NCI-H128 (cell line): ENCODE measurements around the gene PCID2.

Experiments used
- DNase-seq: peaks from one replicate; lab custom pipeline; 2025; ENCODE audit not compliant: unreplicated experiment; lab: John Stamatoyannopoulos, UW

Gene PCID2

DNA sequence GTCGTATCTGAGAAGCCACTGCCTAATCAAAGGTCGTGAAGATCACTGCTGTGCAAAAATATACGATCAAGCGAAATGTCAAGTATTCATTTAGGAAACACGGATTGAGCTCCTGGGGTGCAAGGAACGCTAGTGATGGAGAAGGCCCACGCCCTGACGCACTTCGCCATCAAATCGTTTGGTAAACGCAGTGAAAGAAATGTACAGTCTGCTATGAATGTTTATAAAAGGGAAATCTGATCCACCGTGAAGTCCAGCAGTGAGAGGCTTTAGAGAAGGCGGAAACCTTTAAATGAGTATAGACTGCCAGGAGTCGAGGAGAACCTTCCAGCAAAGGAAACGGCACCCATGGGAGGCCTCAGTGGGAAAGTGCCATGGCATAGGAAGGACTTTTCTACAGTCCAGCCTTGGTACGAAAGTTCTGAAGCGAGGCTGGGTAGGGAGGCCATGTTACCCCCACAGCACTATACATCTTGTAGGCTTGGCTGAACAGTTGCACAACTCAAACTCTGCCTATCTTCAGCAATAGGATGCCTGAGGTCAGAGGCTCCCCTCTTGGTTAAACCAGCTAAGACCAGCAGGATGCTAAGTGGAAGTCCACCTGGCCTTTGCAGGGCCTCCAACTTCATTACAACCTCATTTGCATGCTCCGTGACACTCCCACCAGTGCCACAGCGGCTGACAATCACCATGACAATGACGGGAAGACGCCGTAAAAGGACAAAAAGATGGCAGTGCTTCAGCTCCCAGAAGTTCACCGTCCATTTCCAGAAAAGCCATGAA lies 20.4 kb downstream of the PCID2 start:
- no peak for DNase-seq

DNA sequence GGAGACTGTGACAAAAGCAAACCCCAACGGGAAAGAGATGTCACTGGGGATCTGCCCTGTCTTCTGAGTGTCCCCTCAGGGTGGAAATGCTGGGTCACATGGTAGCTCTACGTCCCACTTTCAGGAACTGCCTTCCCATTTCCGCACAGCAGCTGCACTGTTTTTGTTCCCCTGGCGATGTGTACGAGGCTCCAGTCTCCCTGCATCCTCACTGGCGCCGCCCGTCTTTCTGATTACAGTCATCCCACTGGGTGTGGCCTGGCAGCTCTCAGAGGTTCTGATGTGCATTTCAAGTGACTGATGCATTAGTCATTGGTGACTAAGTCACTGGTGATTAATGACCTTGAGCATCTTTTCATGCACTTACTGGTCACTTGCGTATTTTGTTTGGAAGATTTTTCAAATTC lies 21.2 kb downstream of the PCID2 start:
- DNase-seq = no peak

DNA sequence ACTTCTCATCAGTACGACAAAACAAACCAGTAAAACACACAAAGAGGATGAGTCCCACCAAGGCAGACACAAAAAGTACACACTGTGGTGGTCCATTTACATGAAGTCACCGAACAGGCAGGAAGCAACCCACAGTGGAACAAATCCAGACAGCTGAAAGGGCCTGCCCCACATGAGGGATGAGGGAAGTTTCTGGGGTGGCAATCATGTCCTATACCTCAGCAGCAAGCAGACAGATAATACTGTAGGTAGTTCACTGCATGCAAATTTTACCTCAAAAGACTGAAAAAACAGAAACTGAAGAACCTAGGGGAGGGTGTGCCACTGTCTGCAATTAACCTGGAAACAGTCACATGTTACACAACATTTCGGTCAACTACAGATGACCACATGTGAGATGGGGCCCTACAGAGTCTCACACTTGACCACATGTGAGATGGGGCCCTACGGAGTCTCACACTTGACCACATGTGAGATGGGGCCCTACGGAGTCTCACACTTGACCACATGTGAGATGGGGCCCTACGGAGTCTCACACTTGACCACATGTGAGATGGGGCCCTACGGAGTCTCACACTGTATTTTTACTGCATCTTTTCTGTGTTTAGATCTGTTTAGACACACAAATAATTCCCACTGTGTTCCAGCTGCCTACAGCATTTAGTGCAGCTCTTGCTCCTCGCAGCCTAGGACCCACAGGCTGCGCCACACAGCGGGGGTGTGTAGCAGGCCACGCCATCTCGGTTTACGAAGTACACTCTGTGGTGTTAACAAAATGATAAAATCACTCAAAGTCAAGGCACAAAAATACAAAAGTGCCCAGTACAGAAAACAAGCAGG lies 22.2 kb downstream of the PCID2 start:
- no peak for DNase-seq

DNA sequence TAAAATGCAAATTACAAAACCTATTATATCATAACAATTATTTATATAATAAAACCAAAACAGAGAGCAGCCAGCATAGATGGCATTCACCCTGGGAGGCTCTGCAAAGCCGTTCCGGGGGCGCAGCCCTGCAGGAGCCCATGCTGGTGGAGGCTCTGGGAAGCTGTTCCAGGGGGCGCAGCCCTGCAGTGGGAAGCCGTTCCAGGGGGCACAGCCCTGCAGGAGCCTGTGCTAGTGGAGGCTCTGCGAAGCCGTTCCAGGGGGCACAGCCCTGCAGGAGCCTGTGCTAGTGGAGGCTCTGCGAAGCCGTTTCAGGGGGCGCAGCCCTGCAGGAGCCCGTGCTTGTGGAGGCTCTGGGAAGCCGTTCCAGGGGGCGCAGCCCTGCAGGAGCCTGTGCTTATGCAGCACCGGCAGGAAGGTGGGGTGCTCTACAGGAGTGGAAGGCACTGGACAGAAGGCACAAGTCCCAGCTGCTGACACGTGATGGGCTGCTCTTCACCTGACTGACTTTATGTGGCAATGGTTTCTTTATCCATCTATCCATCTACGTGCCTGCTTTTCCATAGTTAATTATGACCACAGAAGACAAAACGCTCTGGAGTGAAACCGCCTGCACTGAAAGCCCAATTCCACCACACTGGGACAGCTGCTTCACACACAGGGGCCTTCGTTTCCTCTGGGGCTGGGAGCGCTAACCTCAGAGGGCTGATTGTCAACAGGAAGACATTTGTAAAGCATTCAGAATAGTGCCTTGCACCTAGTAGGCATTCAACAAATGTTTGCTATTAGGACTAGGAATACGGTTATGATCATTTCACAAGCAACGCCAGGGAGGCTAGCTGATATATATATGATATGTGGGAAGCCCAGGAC lies 23.7 kb downstream of the PCID2 start:
- DNase-seq = no peak

DNA sequence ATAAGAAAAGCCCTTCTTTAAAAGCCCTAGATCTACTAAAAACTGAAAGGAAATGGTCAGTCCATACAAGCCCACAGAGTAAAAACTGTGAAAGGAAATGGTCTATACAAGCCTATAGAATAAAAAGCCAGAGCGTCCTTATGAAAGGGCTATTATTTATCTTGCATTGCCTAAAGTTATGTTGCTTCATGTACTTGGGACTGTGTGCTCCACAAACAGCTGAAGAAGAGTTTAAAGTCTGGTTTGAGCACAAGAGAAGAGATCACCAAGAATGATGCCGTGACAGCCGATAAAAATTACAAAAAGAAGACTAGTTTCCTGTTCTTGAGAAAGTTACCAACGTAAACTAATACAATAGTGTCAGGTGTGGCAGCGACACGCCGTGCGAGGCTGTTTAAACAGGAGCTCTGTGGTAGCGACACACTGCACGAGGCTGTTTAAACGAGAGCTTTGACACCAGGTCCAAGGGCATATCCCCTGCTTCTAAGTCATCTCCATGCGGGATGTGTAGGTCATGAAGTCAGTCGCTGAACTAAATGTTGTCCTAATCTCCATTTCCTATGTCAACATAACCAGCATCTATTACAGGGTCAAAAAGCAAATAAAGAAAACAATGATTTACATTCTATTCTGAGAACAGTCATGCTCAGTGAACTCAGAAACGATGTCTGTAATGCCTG lies 24.9 kb downstream of the PCID2 start:
- DNase-seq = no peak

DNA sequence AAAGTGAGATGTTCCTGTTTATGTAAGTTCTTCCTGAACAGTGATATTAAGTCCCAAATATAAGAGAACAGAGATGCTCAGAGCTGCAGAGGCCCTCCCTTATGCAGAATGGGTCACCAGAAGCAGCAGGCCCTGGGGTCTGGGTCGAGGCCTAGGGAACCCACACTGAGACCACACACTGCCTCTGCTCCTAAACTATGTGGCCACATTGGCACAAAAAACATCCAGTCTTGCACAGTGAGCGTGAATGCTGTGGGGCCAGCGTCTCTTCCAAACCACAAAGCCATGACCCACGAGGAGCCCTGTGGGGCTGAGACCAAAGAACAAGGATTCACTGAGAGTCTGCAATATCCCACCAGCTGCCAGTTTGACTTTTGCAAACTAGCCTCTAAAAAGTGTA lies 26.4 kb downstream of the PCID2 start:
- DNase-seq = no peak

DNA sequence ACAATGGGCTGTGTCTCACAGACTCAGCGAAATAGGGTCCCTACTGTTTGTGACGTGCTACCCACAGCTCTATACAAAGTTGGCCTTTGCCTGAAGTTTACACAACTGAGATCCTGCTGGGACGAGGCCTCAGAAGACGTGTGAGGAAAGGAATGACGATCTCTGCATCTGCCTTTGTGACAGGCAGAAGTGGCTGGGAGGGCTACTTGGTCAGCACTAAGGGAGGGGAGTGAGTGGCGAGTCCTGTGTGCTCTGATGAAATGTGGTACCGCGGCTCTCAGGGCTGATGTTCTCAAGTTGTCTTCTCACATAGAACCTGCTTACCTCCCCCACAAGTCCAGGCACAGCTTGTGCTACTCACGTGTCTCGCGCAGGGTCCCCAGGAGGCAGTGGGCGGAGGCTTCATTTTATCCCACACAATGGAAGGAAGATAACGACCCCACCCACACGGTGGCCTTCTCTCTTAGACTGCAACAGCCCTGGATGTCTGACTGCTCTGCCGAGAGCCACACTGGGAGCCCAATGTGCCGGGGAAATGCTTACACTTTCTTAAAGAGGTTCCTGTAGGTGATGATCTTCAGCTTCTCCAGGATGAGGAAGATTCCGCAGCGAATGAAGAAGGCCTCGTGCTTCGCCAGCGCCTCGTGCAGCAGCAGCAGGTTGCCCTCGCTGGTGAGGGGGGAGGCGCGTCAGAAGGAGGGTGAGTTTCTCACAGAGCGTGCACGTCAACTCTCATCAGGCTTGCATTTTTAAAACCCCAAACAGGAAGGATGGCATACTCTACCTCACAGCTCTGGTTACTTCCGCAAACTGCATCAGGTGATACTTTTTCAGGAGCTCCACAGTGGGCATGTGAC lies 28.9 kb downstream of the PCID2 start:
- no peak for DNase-seq

DNA sequence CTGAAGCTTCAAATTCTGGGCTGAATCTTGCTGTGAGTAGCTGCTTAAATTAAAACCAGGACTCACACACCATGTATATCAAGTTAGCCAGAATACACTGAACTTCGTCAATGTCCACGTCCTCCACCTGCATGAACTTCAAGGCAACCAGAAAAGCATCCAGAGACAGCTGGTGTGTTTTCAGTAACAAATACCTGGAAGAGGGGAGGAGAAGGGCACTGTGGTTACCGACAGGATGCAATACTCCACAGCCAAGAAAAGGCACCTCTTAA lies 29.6 kb downstream of the PCID2 start:
- no peak for DNase-seq

DNA sequence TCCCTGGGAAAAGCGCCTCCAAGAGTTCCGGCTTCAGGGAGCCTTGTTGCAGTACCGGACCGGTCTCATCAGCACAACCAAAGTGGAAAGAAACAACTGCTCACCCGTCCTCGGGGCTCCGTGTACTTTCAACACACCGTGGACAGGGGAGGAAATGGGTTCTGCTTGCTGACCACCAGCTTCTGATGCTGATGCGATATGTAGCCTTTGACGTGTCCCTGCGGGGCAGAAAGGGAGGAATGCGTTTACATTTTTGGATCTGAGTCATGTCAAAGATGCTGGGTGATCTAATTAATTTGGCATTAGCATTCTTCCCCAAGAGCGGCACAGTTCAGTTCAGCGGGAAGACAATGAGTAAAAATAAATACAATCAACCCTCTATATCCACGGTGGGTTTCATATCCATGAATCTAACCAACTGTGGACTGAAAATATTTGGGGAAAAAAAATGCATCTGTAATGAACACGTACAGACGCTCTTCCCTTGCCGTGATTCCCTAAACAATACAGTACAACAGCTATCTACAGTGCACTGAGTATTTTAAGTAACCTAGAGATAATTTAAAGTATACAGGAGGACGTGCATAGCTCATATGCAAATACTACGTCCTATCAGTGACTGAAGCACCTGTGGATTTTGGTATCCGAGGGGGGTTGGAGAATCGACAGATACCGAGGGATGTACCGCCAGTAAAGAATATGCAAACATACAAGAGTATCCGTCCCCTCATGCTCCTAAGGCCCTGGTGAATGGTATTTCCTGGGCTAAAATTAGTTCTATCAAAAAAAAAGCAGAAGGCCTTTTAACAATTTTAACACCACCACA lies 30.2 kb downstream of the PCID2 start:
- DNase-seq = no peak

DNA sequence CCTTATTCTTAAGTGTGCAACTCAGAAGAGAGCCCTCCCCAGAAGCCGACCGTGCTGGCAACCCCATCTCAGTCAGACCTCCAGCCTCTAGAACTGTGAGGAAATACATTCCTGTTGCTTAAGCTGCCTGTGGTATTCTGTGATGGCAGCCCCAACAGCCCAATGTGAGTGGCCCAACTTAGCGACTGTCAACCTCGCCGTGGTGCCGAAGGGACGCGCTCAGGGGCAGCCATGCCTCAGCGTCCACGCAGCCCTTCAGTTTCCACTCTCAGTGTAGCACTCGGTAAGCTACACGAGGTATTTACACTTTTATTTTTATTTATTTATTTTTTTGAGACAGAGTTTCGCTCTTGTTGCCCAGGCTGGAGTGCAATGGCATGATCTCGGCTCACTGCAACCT lies 31.6 kb downstream of the PCID2 start:
- no peak for DNase-seq

DNA sequence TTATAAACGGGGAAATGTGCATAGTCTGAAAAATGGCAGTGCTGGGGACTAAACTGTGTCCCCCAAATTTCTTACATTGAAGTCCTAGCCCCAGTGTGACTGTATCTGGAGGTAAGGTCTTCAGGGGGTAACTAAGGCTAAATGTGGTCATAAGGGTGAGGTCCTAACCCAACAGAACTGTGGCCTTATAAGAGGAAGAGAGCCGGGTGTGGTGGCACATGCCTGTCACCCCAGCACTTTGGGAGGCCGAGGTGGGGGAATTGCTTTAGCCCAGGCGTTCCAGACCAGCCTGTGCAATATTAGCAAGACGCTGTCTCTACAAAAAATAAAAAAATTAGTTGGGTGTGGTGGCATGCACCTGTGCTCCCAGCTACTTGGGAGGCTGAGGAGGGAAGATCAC lies 32.2 kb downstream of the PCID2 start:
- DNase-seq = no peak

DNA sequence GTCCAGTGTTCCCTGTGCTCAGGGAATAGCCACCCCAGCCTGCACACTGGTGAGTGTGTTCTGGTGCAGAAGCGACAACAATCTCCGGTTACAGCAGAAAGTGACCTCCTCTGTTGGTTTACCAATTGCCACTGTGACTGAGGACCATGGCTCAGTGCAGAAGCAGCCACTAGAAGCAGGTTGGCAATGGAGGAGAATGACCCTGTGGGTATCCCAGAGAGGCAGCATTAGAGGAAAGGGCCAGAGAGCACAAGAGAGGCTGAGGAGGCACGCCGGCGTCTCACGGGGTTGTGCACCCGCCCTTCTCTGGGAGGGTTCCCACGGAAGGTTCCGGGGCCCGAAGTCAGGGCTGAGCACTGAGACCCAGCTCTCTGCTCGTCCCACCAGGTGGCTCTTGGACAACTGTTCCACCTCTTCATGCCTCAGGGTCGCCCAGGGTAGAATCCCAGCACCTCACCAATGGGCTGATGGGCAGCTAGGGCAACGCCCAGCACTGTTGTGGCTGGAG lies 36.0 kb downstream of the PCID2 start:
- no peak for DNase-seq

DNA sequence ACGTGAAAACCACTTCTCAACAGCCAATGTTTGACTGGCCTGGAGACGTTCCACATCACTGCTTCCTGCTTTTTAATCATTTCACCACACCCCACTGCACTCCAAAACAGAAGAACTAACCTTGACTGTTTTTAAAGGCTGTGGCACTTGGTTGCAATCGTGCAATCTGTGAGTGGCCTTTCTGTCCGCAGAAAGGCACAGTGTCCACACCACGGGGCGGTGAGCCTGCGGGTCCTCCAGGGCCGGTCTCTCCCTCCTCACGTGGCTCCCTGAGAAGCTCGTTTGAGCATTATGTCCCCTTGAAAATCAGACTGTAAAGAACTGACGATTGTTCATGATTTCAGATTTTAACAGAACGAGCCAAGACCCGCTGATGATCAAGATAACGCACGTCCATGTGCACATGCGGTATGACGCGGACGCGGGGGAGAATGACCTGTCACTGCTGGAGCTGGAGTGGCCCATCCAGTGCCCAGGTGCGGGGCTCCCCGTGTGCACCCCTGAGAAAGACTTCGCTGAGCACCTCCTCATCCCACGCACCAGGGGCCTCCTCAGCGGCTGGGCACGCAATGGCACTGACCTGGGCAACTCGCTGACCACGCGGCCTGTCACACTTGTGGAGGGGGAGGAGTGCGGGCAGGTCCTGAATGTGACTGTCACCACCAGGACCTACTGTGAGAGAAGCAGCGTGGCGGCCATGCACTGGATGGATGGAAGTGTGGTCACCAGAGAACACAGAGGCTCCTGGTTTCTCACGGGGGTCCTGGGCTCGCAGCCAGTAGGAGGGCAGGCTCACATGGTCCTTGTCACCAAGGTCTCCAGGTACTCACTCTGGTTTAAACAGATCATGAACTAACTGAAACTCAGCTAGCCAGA lies 37.0 kb downstream of the PCID2 start:
- DNase-seq = no peak

DNA sequence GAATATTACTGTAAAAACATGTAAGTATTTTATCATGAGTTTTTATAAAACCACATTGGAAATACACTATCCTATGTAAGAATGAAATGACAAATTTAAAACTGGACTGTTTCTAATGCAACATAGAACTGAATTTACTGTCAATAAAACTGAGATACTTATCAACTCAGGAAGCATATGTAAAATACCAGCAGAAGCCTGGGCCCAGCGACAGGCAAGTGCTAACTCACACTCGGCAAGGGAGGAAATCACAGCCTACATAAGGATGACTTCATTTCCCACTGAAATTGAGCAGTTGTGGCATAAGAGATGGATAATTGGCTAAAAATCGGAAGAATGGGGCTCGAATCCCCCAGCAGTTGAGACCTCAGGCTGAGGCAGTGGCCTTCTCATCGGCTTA lies 38.0 kb downstream of the PCID2 start:
- no peak for DNase-seq

DNA sequence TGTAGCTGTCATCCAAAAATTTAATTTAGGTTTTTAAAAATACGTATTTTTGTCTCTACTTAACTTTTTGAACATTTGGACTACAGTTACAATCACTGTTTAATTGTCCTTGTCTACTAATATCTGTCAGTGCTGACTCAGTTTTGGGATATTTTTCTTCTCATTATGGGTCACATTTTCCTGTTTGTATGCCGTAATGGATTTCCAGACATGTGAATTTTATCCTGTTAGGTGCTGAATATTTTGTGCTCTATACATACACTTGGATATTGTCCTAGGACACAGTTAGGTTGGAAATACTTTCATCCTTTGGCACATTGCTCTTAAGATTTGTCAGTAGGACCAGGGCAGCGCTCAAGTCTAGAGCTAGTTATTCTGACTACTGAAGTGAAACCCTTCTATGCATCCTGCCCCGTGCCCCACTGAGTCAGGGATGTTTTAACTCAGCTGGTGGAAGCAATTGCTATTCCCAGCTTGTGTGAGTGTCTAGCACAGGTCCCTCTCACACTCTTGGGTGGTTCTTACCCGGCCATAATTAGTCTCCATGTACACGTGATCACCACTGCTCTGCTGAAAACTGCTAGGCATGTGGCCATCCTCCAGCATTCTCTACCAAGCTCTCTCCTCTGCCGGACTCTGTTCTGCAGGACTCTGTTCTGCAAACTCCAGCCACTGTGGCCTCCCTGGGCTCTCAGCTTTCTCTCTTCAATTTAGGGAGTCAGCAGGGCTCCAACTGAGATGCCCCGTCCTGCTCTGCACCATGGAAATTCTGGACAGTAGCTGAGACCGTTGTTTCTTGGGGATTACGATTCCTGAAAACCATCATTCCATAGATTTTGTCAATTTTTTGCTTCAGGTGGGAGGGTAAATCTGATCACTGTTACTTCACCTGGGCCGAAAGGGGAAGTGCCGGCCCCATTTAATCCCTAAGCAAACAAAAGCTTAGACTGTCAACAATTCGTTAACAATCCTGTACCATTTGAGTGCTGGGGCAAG lies 38.9 kb downstream of the PCID2 start:
- no peak for DNase-seq

DNA sequence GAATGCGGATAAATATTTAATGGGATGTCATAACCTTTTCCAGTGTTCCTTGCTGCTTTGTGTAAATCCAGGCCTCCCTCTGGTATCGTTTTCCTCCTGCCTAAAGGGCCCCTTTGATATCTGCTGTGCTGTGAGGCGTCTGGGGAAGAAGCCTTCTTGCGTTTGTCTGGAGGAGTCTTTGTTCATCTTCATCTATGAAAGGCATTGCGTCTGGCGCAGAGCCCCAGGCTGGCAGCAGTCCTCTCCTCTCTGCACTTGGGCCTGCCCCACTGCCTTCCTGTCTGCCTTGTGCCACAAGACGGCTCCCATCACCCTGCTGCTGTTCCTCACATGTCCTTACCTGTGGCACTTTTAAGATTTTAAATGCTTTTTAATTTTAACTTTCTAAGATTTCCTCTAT lies 40.3 kb downstream of the PCID2 start:
- no peak for DNase-seq

DNA sequence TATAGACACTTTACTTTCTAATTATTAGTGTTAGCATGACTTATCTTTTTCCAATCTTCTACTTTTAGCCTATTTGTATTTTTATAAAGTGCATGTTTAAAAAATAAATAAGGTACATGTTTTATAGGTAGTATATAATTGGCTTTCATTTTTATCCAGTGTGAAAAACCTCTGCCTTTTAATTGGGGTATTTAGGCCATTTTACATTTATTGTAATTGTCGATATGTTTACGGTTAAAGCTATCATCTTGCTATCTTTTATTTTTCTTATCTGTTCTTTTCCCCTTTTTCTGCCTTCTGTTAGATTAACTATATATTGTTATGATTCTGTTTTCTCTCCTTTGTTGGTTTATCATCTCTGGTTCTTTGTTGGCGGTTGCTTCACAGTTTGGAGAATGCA lies 40.9 kb downstream of the PCID2 start:
- DNase-seq = no peak
